GM12878 (cell line): ENCODE measurements around the gene RASSF8. TPM values are rescaled to one million over a fixed set of nuclear protein-coding genes. Genes with fewer than 3 reads are reported as not detected.

Source experiments
- ATAC-seq: fragments of 200-7000 bp; cut with Tn5 transposase; 3 replicates; pipeline ENCODE4 v1.9.1; 2020; ENCODE audit warnings: mild to moderate bottlenecking, moderate library complexity
- BruUV-seq: library from RNA; stranded (reverse); fragments of 400-500 nt; replicated peaks from 2 replicates; lab custom pipeline; 2021; lab: Mats Ljungman, UMichigan
- CTCF ChIA-PET: fragments of 300-600 bp; sonication (Branson Sonifier 250); formaldehyde crosslinking; extraction: SDS; loops from one replicate; lab custom pipeline; 2021; ENCODE audit warnings: inconsistent platforms; lab: Yijun Ruan, JAX
- POLR2A ChIA-PET: fragments of 350-600 bp; formaldehyde crosslinking; extraction: SDS; loops from one replicate; lab custom pipeline; 2021; ENCODE audit warnings: inconsistent platforms; lab: Charles Lee
- RAD21 ChIA-PET: fragments of 300-600 bp; sonication (Branson Sonifier 250); formaldehyde crosslinking; loops from one replicate; lab custom pipeline; 2023; ENCODE audit warnings: antibody characterized with exemption; ENCODE audit not compliant: unreplicated experiment; lab: Charles Lee
- SMC1A ChIA-PET: fragments of 300-600 bp; sonication (Branson Sonifier 250); formaldehyde crosslinking; loops from one replicate; lab custom pipeline; 2023; ENCODE audit not compliant: unreplicated experiment, uncharacterized antibody; lab: Charles Lee
- DNase-seq: peaks from one replicate; pipeline ENCODE4 v3.0.0-alpha.2; 2011; ENCODE audit warnings: low read depth, low spot score
- FAIRE-seq: peaks from 3 replicates; lab custom pipeline; 2011; peaks lifted over from hg19 to GRCh38; lab: Jason Lieb, UNC
- H2AFZ ChIP-seq: 2 replicates; pipeline ENCODE4 v1.6.0; 2011; ENCODE audit warnings: low read depth, low read length, control low read depth; ENCODE audit not compliant: control insufficient read depth
- H3K27ac ChIP-seq: 2 replicates; pipeline ENCODE4 v1.5.1; 2011; ENCODE audit warnings: control low read depth; ENCODE audit not compliant: control insufficient read depth, insufficient read depth
- H3K27me3 ChIP-seq, 2 experiments: replicated peaks in 1 of 2; 2 replicates each; pipeline versions ENCODE4 v1.6.0 to v1.6.1; 2011; ENCODE audit warnings: low read length in 1 of 2; ENCODE audit not compliant: control insufficient read depth in 2 of 2, insufficient read depth in 2 of 2
- H3K36me3 ChIP-seq, 2 experiments: 2 replicates each; pipeline ENCODE4 v1.5.1; 2011; ENCODE audit warnings: low read length in 1 of 2; ENCODE audit not compliant: control insufficient read depth in 2 of 2, insufficient read depth in 2 of 2
- H3K4me1 ChIP-seq: 2 replicates; pipeline ENCODE4 v1.6.1; 2011; ENCODE audit warnings: mild to moderate bottlenecking, low read length, moderate library complexity, mixed read lengths; ENCODE audit not compliant: control insufficient read depth, insufficient read depth
- H3K4me2 ChIP-seq: 2 replicates; pipeline ENCODE4 v1.6.0; 2011; ENCODE audit warnings: control low read depth; ENCODE audit not compliant: control insufficient read depth, insufficient read depth
- H3K4me3 ChIP-seq: fragments of 200-600 bp; sonication (generic); 2 replicates; pipeline ENCODE4 v1.5.1; 2016
- H3K79me2 ChIP-seq: 2 replicates; pipeline ENCODE4 v1.6.0; 2011; ENCODE audit warnings: low read length; ENCODE audit not compliant: control insufficient read depth, insufficient read depth
- H3K9ac ChIP-seq: 2 replicates; pipeline ENCODE4 v1.8.0; 2011; ENCODE audit warnings: low read length, control low read depth, mixed read lengths; ENCODE audit not compliant: control insufficient read depth, insufficient read depth
- H3K9me3 ChIP-seq: replicated peaks from 3 replicates; pipeline ENCODE4 v1.5.1; 2011; ENCODE audit warnings: mild to moderate bottlenecking, low read length; ENCODE audit not compliant: control insufficient read depth, insufficient read depth
- H4K20me1 ChIP-seq: 2 replicates; pipeline ENCODE4 v1.6.0; 2011; ENCODE audit not compliant: control insufficient read depth, insufficient read depth
- ASH2L ChIP-seq: fragments of 300-600, 200-600 bp; sonication (generic); IDR thresholded peaks from 2 replicates; pipeline ENCODE4 v1.6.1; 2017; ENCODE audit warnings: low read depth, mild to moderate bottlenecking, borderline replicate concordance
- BACH1 ChIP-seq: fragments of 450-650 bp; IDR thresholded peaks from 2 replicates; pipeline ENCODE4 v1.6.1; 2017; ENCODE audit warnings: mild to moderate bottlenecking, borderline replicate concordance
- ETV6 ChIP-seq, 2 experiments: fragments of 450-650 bp in 1 of 2; IDR thresholded peaks in 1 of 2; conservative IDR thresholded peaks in 1 of 2; 2 replicates each; pipeline ENCODE4 v1.6.1; 2014; ENCODE audit warnings: antibody characterized with exemption in 1 of 2, borderline replicate concordance in 1 of 2, low read depth in 1 of 2, mild to moderate bottlenecking in 1 of 2, moderate library complexity in 1 of 2
- IRF4 ChIP-seq: IDR thresholded peaks from 2 replicates; pipeline ENCODE4 v1.6.1; 2011; ENCODE audit warnings: low read depth, low read length
- KLF5 ChIP-seq: fragments of 450-650 bp; IDR thresholded peaks from 2 replicates; pipeline ENCODE4 v1.6.1; 2014; ENCODE audit warnings: mild to moderate bottlenecking; ENCODE audit not compliant: partially characterized antibody
- NFXL1 ChIP-seq: fragments of 450-650 bp; IDR thresholded peaks from 2 replicates; pipeline ENCODE4 v1.6.1; 2017; ENCODE audit warnings: antibody characterized with exemption, mild to moderate bottlenecking, borderline replicate concordance
- POLR2AphosphoS5 ChIP-seq: IDR thresholded peaks from 2 replicates; pipeline ENCODE4 v1.6.1; 2011; ENCODE audit warnings: mild to moderate bottlenecking, low read length, inconsistent platforms
- RELA ChIP-seq: fragments of 450-650 bp; IDR thresholded peaks from 2 replicates; pipeline ENCODE4 v1.8.0; 2014; ENCODE audit warnings: borderline replicate concordance; ENCODE audit not compliant: partially characterized antibody
- ZNF217 ChIP-seq: fragments of 450-650 bp; IDR thresholded peaks from 2 replicates; pipeline ENCODE4 v1.6.1; 2017; ENCODE audit warnings: antibody characterized with exemption, mild to moderate bottlenecking
- ZSCAN29 ChIP-seq: fragments of 450-650 bp; IDR thresholded peaks from 2 replicates; pipeline ENCODE4 v1.6.1; 2017; ENCODE audit warnings: mild to moderate bottlenecking, moderate library complexity
- WGBS: methylation state at CpG from one replicate; pipeline ENCODE4 v1.1.6; 2016; ENCODE audit warnings: low lambda C conversion rate; ENCODE audit not compliant: insufficient replicate concordance, insufficient coverage; ENCODE audit errors: missing lambda C conversion rate; 5-methylcytosine and 5-hydroxymethylcytosine counted together
- in situ Hi-C: fragments of 300-500 bp; cut with MboI; formaldehyde crosslinking; loops from 9 replicates; pipeline ENCODE4 v1.14.3; 2018; ENCODE audit warnings: mixed read lengths
- intact Hi-C: fragments of 100-400 bp; cut with micrococcal nuclease; formaldehyde crosslinking; loops from one replicate; pipeline ENCODE4 v1.14.2; 2022; ENCODE audit not compliant: unreplicated experiment
- polyA plus RNA-seq, 11 experiments: library from polyadenylated mRNA; depleted of rRNA in 4 of 11; unstranded in 6 of 11; stranded (reverse) in 5 of 11; fragments of >200 nt; fragmentation: Nextera tagmentation in 4 of 11; fragmentation: Illumina TruSeq in 1 of 11; extraction: Ambion mirVana in 4 of 11; extraction: Trizol in 1 of 11; gene quantifications; 1 replicate in 1 of 11; 2 replicates in 10 of 11; pipeline versions ENCODE4 v1.2.1 to v1.2.3, GENCODE V29; 2011 to 2016; ENCODE audit warnings: inconsistent platforms in 2 of 11, missing spikeins in 2 of 11, low read depth in 1 of 11
- total RNA-seq, 4 experiments: library from RNA; depleted of rRNA in 3 of 4; stranded (reverse); fragments of >200 nt in 3 of 4; fragmentation: Illumina TruSeq in 1 of 4; extraction: Trizol in 1 of 4; gene quantifications; 2 replicates each; pipeline versions ENCODE4 v1.2.1 to v1.2.3, GENCODE V29; 2013 to 2021
- TF ChIP-seq, protein P1 (sequence below): IDR thresholded peaks from 2 replicates; pipeline ENCODE4 v1.6.1; 2011; ENCODE audit warnings: borderline replicate concordance, low read depth, mild to moderate bottlenecking, moderate library complexity, low read length; ENCODE audit not compliant: insufficient read depth, poor library complexity, severe bottlenecking
- TF ChIP-seq, protein P2 (sequence below): fragments of 450-650 bp; IDR thresholded peaks from 2 replicates; pipeline ENCODE4 v1.6.1; 2016; ENCODE audit warnings: mild to moderate bottlenecking
- TF ChIP-seq, protein P3 (sequence below), 3 experiments: IDR thresholded peaks in 2 of 3; conservative IDR thresholded peaks in 1 of 3; 2 replicates each; pipeline ENCODE4 v1.5.1; 2011; ENCODE audit warnings: low read depth in 3 of 3, low read length in 3 of 3, mild to moderate bottlenecking in 3 of 3, control low read depth in 2 of 3, moderate library complexity in 2 of 3, inconsistent platforms in 1 of 3, mixed read lengths in 1 of 3; ENCODE audit not compliant: control insufficient read depth in 2 of 3, insufficient read depth in 1 of 3; ENCODE audit errors: extremely low read depth in 1 of 3
- TF ChIP-seq, protein P4 (sequence below): fragments of 450-650 bp; formaldehyde crosslinking; IDR thresholded peaks from 2 replicates; pipeline ENCODE4 v1.4.0; 2020; ENCODE audit warnings: mild to moderate bottlenecking, moderate library complexity

The RASSF8 gene
- total and polyA plus RNA-seq, 10 of the 15 experiments (the other 5 are each of a cell fraction or from before 2014, with no cell fraction given) = 0.06 to 0.18 (median 0.08) TPM; not detected in 6

DNA sequence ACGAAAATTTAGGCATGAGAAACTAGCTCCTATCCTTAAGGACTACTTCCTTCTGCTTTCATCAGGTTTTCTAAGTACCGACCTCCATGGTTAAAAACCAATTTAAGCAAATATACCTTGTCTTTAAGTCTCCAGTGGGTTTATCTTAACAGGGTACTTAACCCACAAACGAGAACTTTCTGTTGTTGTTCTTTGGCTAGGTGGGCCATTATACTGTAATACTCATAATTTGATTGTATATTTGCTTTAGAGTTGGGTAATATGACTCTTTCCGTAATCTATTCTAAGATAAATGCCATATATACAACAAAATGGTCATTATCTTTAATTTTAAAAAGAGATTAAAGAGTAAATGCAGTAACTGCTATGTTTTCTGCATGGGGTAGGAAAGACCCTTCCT lies 21.6 kb downstream of the RASSF8 start (continued):
- TF ChIP-seq NFXL1 (no peak), RELA (no peak), ETV6 (conservative IDR thresholded peaks at IDR 0.05 in 1 of 2, IDR thresholded peaks at IDR 0.05 in 1 of 2; ENCODE audit: borderline replicate concordance in 1 of 2, low read depth in 1 of 2) (no peak), KLF5 (no peak), POLR2AphosphoS5 (no peak), ZSCAN29 (no peak), ASH2L (no peak)

DNA sequence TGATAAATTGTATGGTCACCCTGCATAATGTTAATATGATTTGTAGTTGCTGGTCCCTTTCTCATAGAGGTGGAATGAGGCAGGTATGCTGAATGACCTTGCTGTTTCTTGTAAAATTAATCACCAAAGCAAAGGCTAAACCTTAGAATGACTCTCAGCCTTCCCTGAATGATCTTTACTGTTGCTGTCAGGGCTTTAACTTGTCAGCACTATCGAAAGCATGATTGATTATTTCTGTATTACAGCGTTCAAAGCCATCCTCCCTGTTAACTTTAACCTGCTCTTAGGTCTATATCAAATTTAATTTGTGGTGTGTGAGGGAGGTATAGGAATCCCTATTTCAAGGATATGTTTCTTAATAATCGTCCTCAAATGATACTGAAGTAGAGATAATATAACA lies 23.1 kb downstream of the RASSF8 start:
- no peak overlapping the region for H3K9ac ChIP-seq
- H3K4me2 ChIP-seq = no peak overlapping the region
- ChIA-PET CTCF (interaction anchor here (1.2 kb wide), 1 partner anchor 545 kb away, joined by 3 read pairs; no protein-coding TSS in a partner anchor), RAD21 (no interaction called here), SMC1A (interaction anchor here (1.4 kb wide), 1 partner anchor 13 kb away, joined by 5 read pairs; no protein-coding TSS in a partner anchor), POLR2A (no interaction called here)
- no peak overlapping the region for H3K27ac ChIP-seq
- no peak for ATAC-seq
- FAIRE-seq = no peak
- WGBS = 44% methylated on average over 3 of the region's 3 CpGs
- H3K4me3 ChIP-seq = no peak overlapping the region
- H3K36me3 ChIP-seq = no peaks in the 10 kb centered on the region
- no peaks in the 10 kb centered on the region for H3K79me2 ChIP-seq
- BruUV-seq = no TSS peak
- peaks cover 0 to 2% of the 10 kb centered on the region in 2 experiments; a peak in 1 of 4 replicates for H3K27me3 ChIP-seq
- in situ Hi-C loops = no loop called here
- no peaks in the 10 kb centered on the region for H3K4me1 ChIP-seq
- intact Hi-C loops = no loop called here
- no peak for DNase-seq
- no peak overlapping the region for H2AFZ ChIP-seq
- H3K9me3 ChIP-seq = no peaks in the 10 kb centered on the region
- no peaks in the 10 kb centered on the region; the same call in 1 of the 2 replicates for H4K20me1 ChIP-seq
- TF ChIP-seq, protein P1, sequence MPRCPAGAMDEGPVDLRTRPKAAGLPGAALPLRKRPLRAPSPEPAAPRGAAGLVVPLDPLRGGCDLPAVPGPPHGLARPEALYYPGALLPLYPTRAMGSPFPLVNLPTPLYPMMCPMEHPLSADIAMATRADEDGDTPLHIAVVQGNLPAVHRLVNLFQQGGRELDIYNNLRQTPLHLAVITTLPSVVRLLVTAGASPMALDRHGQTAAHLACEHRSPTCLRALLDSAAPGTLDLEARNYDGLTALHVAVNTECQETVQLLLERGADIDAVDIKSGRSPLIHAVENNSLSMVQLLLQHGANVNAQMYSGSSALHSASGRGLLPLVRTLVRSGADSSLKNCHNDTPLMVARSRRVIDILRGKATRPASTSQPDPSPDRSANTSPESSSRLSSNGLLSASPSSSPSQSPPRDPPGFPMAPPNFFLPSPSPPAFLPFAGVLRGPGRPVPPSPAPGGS = no peak
- TF ChIP-seq, protein P2, sequence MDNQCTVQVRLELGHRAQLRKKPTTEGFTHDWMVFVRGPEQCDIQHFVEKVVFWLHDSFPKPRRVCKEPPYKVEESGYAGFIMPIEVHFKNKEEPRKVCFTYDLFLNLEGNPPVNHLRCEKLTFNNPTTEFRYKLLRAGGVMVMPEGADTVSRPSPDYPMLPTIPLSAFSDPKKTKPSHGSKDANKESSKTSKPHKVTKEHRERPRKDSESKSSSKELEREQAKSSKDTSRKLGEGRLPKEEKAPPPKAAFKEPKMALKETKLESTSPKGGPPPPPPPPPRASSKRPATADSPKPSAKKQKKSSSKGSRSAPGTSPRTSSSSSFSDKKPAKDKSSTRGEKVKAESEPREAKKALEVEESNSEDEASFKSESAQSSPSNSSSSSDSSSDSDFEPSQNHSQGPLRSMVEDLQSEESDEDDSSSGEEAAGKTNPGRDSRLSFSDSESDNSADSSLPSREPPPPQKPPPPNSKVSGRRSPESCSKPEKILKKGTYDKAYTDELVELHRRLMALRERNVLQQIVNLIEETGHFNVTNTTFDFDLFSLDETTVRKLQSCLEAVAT = no peak
- no peak for TF ChIP-seq IRF4
- TF ChIP-seq ZNF217 = no peak
- TF ChIP-seq, protein P3, sequence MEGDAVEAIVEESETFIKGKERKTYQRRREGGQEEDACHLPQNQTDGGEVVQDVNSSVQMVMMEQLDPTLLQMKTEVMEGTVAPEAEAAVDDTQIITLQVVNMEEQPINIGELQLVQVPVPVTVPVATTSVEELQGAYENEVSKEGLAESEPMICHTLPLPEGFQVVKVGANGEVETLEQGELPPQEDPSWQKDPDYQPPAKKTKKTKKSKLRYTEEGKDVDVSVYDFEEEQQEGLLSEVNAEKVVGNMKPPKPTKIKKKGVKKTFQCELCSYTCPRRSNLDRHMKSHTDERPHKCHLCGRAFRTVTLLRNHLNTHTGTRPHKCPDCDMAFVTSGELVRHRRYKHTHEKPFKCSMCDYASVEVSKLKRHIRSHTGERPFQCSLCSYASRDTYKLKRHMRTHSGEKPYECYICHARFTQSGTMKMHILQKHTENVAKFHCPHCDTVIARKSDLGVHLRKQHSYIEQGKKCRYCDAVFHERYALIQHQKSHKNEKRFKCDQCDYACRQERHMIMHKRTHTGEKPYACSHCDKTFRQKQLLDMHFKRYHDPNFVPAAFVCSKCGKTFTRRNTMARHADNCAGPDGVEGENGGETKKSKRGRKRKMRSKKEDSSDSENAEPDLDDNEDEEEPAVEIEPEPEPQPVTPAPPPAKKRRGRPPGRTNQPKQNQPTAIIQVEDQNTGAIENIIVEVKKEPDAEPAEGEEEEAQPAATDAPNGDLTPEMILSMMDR (IDR thresholded peaks at IDR 0.05 in 2 of 3, conservative IDR thresholded peaks at IDR 0.05 in 1 of 3; ENCODE audit: control insufficient read depth in 2 of 3, extremely low read depth in 1 of 3, insufficient read depth in 1 of 3, low read depth in 3 of 3, low read length in 3 of 3) = no peak
- TF ChIP-seq, protein P4, sequence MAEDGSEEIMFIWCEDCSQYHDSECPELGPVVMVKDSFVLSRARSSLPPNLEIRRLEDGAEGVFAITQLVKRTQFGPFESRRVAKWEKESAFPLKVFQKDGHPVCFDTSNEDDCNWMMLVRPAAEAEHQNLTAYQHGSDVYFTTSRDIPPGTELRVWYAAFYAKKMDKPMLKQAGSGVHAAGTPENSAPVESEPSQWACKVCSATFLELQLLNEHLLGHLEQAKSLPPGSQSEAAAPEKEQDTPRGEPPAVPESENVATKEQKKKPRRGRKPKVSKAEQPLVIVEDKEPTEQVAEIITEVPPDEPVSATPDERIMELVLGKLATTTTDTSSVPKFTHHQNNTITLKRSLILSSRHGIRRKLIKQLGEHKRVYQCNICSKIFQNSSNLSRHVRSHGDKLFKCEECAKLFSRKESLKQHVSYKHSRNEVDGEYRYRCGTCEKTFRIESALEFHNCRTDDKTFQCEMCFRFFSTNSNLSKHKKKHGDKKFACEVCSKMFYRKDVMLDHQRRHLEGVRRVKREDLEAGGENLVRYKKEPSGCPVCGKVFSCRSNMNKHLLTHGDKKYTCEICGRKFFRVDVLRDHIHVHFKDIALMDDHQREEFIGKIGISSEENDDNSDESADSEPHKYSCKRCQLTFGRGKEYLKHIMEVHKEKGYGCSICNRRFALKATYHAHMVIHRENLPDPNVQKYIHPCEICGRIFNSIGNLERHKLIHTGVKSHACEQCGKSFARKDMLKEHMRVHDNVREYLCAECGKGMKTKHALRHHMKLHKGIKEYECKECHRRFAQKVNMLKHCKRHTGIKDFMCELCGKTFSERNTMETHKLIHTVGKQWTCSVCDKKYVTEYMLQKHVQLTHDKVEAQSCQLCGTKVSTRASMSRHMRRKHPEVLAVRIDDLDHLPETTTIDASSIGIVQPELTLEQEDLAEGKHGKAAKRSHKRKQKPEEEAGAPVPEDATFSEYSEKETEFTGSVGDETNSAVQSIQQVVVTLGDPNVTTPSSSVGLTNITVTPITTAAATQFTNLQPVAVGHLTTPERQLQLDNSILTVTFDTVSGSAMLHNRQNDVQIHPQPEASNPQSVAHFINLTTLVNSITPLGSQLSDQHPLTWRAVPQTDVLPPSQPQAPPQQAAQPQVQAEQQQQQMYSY (CRISPR knock-in tag) = no peak
- no peak for TF ChIP-seq BACH1
